ENCODE results near the gene IL13RA1.

DNA sequence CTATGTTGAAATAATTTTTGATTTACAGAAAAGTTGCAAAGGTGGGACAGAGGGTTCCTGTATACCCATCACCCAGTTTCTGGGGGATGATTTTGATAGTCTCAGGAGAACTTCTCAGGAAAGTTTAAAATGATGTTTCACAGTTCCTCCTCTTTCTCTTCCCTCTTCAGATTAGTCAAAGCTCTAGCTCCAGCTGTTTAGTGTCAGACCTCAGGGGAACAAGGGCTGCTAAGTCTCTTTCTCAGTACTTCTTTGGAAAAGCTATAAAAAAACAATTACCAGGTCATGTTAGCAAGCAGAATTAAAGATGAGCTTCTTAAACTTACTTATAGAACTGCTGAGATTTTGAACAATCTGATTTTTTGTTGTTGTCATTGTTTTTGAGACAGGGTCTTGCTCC, 12.2 kb downstream of the IL13RA1 start:
- TF ChIP-seq POLR2A (IDR thresholded peaks at IDR 0.05), result no peak
- TF ChIP-seq, protein P1, sequence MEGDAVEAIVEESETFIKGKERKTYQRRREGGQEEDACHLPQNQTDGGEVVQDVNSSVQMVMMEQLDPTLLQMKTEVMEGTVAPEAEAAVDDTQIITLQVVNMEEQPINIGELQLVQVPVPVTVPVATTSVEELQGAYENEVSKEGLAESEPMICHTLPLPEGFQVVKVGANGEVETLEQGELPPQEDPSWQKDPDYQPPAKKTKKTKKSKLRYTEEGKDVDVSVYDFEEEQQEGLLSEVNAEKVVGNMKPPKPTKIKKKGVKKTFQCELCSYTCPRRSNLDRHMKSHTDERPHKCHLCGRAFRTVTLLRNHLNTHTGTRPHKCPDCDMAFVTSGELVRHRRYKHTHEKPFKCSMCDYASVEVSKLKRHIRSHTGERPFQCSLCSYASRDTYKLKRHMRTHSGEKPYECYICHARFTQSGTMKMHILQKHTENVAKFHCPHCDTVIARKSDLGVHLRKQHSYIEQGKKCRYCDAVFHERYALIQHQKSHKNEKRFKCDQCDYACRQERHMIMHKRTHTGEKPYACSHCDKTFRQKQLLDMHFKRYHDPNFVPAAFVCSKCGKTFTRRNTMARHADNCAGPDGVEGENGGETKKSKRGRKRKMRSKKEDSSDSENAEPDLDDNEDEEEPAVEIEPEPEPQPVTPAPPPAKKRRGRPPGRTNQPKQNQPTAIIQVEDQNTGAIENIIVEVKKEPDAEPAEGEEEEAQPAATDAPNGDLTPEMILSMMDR (IDR thresholded peaks at IDR 0.05), result no peak

All from thyroid gland (tissue), 4 donors.